ENCODE results near the gene SYNGR2. TPM values are rescaled to one million over a fixed set of nuclear protein-coding genes. Genes with fewer than 3 reads are reported as not detected.

Gene SYNGR2
- total and polyA plus RNA-seq, 9 of the 15 experiments (the other 6 are each of a cell fraction or from before 2014, with no cell fraction given), result 1.4 to 173 (median 87.8) TPM

GRCh38 chr17:78133971-78134898 lies 34.1 kb upstream of the SYNGR2 start (continued):
- TF ChIP-seq CTCFL (IDR thresholded peaks at IDR 0.05; ENCODE audit: borderline replicate concordance, insufficient read depth, low read depth, low read length, poor library complexity, severe bottlenecking), result no peak
- no peak for TF ChIP-seq ZNF384 (IDR thresholded peaks at IDR 0.05; ENCODE audit: low read depth, low read length)
- TF ChIP-seq MTA1 (IDR thresholded peaks at IDR 0.05; ENCODE audit: borderline replicate concordance), result peak; percentile 28; the same call in 1 of the 2 replicates
- TF ChIP-seq USF1 (CRISPR knock-in tag; IDR thresholded peaks at IDR 0.05), result peak; percentile 6; the same call in 1 of the 2 replicates
- no peak for TF ChIP-seq ZNF764 (CRISPR knock-in tag; IDR thresholded peaks at IDR 0.05; ENCODE audit: low read depth)
- no peak for TF ChIP-seq SREBF2 (CRISPR knock-in tag; IDR thresholded peaks at IDR 0.05)
- no peak for TF ChIP-seq HIVEP1 (CRISPR knock-in tag; IDR thresholded peaks at IDR 0.05)
- TF ChIP-seq HMG20B (CRISPR knock-in tag; IDR thresholded peaks at IDR 0.05), result no peak
- TF ChIP-seq ZNF239 (CRISPR knock-in tag; IDR thresholded peaks at IDR 0.05), result no peak
- no peak for TF ChIP-seq KLF1 (tag; IDR thresholded peaks at IDR 0.05)
- no peak for TF ChIP-seq MCM2 (IDR thresholded peaks at IDR 0.05; ENCODE audit: low read depth)
- 0 out of 2 replicates have a peak, but pooled peaks have one; percentile 35 for TF ChIP-seq CBFB (CRISPR knock-in tag; IDR thresholded peaks at IDR 0.05)
- TF ChIP-seq ZNF398 (CRISPR knock-in tag; IDR thresholded peaks at IDR 0.05), result no peak
- peak; percentile 34 for TF ChIP-seq MEIS2 (IDR thresholded peaks at IDR 0.05; ENCODE audit: partially characterized antibody)
- TF ChIP-seq ZBTB7A (IDR thresholded peaks at IDR 0.05; ENCODE audit: borderline replicate concordance, control insufficient read depth, low read depth, low read length), result peak; percentile 17; the same call in 1 of the 2 replicates
- TF ChIP-seq JUN (IDR thresholded peaks at IDR 0.05; ENCODE audit: borderline replicate concordance, low read depth, low read length), result no peak
- no peak for TF ChIP-seq JUN (CRISPR knock-in tag; IDR thresholded peaks at IDR 0.05; ENCODE audit: borderline replicate concordance)
- peak; percentile 41 to 73; a peak in 3 of 4 replicates for TF ChIP-seq RAD21 (CRISPR knock-in tag; conservative IDR thresholded peaks at IDR 0.05 in 1 of 2, IDR thresholded peaks at IDR 0.05 in 1 of 2)
- TF ChIP-seq SMAD2 (IDR thresholded peaks at IDR 0.05; ENCODE audit: low read depth, low read length), result no peak
- TF ChIP-seq, protein P1, sequence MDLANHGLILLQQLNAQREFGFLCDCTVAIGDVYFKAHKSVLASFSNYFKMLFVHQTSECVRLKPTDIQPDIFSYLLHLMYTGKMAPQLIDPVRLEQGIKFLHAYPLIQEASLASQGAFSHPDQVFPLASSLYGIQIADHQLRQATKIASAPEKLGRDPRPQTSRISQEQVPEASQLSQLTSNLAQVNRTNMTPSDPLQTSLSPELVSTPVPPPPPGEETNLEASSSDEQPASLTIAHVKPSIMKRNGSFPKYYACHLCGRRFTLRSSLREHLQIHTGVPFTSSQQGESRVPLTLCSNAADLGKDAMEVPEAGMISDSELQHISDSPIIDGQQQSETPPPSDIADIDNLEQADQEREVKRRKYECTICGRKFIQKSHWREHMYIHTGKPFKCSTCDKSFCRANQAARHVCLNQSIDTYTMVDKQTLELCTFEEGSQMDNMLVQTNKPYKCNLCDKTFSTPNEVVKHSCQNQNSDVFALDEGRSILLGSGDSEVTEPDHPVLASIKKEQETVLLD (IDR thresholded peaks at IDR 0.05), result no peak
- no peak for TF ChIP-seq ZNF76 (CRISPR knock-in tag; IDR thresholded peaks at IDR 0.05; ENCODE audit: borderline replicate concordance)
- no peak for TF ChIP-seq MAFF (IDR thresholded peaks at IDR 0.05; ENCODE audit: low read length)

Measured in K562 (cell line).